ENCODE measurements around the gene MYCBPAP.

DNA sequence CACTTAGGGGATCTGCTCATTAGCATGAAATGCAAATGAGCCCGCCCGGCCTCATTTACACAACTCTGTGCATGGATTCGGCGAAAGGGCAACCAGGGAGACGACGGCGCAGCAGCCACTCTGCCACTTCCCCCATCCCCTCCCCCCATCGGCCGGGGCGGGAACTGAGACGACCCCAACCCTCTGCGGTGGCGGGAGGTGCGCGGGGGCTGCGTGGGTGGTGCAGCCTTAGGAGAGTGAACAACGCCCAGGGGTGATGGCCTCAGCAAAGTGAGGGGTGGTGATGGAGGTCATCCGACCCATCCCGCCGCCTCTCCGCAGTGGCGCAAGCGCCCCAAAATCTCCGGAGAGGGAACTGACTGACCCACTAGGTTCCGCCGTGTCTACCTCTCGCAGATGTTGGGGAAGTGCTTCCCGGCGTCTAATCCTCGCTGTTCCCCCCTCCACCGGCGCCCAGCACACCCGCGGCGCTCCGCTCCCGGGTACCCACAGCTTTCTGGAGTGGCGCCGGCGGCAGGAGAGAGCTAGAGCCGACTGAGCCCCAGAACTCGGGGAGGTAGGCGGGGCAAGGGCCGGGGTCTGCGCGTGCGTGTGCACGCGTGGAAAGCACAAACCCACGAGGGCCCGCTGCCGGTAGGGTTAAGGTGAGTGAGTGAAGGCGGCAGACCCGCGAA, 50.8 kb downstream of the MYCBPAP start:
- TF ChIP-seq, protein P1, sequence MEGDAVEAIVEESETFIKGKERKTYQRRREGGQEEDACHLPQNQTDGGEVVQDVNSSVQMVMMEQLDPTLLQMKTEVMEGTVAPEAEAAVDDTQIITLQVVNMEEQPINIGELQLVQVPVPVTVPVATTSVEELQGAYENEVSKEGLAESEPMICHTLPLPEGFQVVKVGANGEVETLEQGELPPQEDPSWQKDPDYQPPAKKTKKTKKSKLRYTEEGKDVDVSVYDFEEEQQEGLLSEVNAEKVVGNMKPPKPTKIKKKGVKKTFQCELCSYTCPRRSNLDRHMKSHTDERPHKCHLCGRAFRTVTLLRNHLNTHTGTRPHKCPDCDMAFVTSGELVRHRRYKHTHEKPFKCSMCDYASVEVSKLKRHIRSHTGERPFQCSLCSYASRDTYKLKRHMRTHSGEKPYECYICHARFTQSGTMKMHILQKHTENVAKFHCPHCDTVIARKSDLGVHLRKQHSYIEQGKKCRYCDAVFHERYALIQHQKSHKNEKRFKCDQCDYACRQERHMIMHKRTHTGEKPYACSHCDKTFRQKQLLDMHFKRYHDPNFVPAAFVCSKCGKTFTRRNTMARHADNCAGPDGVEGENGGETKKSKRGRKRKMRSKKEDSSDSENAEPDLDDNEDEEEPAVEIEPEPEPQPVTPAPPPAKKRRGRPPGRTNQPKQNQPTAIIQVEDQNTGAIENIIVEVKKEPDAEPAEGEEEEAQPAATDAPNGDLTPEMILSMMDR (IDR thresholded peaks at IDR 0.05; ENCODE audit: low read length): no peak
- no peak for TF ChIP-seq EZH2phosphoT487 (IDR thresholded peaks at IDR 0.05; ENCODE audit: low read length)
- TF ChIP-seq EZH2 (optimal IDR thresholded peaks at IDR 0.05; ENCODE audit: low read depth, low read length): no peak
